GM23248 (cell line): ENCODE data around the gene FILIP1. TPM values are rescaled to one million over a fixed set of nuclear protein-coding genes. Genes with fewer than 3 reads are reported as not detected.

Experiments
- DNase-seq: peaks from one replicate; pipeline ENCODE4 v3.0.0-alpha.2; 2015
- H2AFZ ChIP-seq: fragments of 200-600 bp; sonication (generic); 2 replicates; pipeline ENCODE4 v1.6.1; 2016; ENCODE audit warnings: antibody characterized with exemption
- H3F3A ChIP-seq: fragments of 200-600 bp; sonication (generic); 2 replicates; pipeline ENCODE4 v1.6.1; 2016; ENCODE audit warnings: mild to moderate bottlenecking, antibody characterized with exemption, mixed run types; ENCODE audit not compliant: insufficient read depth
- H3K27ac ChIP-seq: fragments of 200-600 bp; sonication (generic); 2 replicates; pipeline ENCODE4 v1.5.1; 2016; ENCODE audit warnings: mild to moderate bottlenecking
- H3K27me3 ChIP-seq: fragments of 200-600 bp; sonication (generic); replicated peaks from 2 replicates; pipeline ENCODE4 v1.6.1; 2016; ENCODE audit warnings: mild to moderate bottlenecking; ENCODE audit not compliant: insufficient read depth
- H3K36me3 ChIP-seq: fragments of 200-600 bp; sonication (generic); 2 replicates; pipeline ENCODE4 v1.6.1; 2016; ENCODE audit warnings: low read depth, mild to moderate bottlenecking
- H3K4me1 ChIP-seq: fragments of 200-600 bp; sonication (generic); 2 replicates; pipeline ENCODE4 v1.6.1; 2016; ENCODE audit warnings: mild to moderate bottlenecking; ENCODE audit not compliant: insufficient read depth
- H3K4me2 ChIP-seq: fragments of 200-600 bp; sonication (generic); one replicate; pipeline ENCODE4 v1.6.1; 2016; ENCODE audit warnings: mild to moderate bottlenecking; ENCODE audit not compliant: unreplicated experiment
- H3K4me3 ChIP-seq: fragments of 200-600 bp; sonication (generic); 2 replicates; pipeline ENCODE4 v1.5.1; 2016; ENCODE audit warnings: mild to moderate bottlenecking
- H3K79me2 ChIP-seq: fragments of 200-600 bp; sonication (generic); 2 replicates; pipeline ENCODE4 v1.6.1; 2016; ENCODE audit warnings: mild to moderate bottlenecking; ENCODE audit not compliant: insufficient read depth
- H3K9ac ChIP-seq: fragments of 200-600 bp; sonication (generic); 2 replicates; pipeline ENCODE4 v1.6.1; 2016; ENCODE audit warnings: mild to moderate bottlenecking
- H3K9me2 ChIP-seq: fragments of 200-600 bp; sonication (generic); 2 replicates; pipeline ENCODE4 v1.6.1; 2016; ENCODE audit warnings: mixed run types, mild to moderate bottlenecking, moderate library complexity; ENCODE audit not compliant: insufficient read depth
- H3K9me3 ChIP-seq: fragments of 200-600 bp; sonication (generic); one replicate; pipeline ENCODE4 v1.6.1; 2017; ENCODE audit warnings: low read depth
- H4K20me1 ChIP-seq: fragments of 200-600 bp; sonication (generic); 2 replicates; pipeline ENCODE4 v1.6.0; 2016; ENCODE audit not compliant: insufficient read depth
- EZH2 ChIP-seq: fragments of 200-600 bp; sonication (generic); IDR thresholded peaks from 2 replicates; pipeline ENCODE4 v1.6.1; 2018; ENCODE audit warnings: antibody characterized with exemption, mild to moderate bottlenecking; ENCODE audit not compliant: insufficient read depth, poor library complexity, severe bottlenecking
- EZH2phosphoT487 ChIP-seq: fragments of 200-600 bp; sonication (generic); IDR thresholded peaks from 2 replicates; pipeline ENCODE4 v1.6.1; 2018; ENCODE audit warnings: antibody characterized with exemption, moderate library complexity, mild to moderate bottlenecking, low read depth; ENCODE audit not compliant: insufficient read depth
- WGBS, 2 experiments: methylation state at CpG; one replicate each; pipeline ENCODE4 v1.1.6; 2015 to 2017; ENCODE audit warnings: low lambda C conversion rate in 2 of 2, low coverage in 1 of 2; ENCODE audit errors: missing lambda C conversion rate in 2 of 2; 5-methylcytosine and 5-hydroxymethylcytosine counted together
- in situ Hi-C: fragments of 300-500 bp; cut with MboI; formaldehyde crosslinking; loops from 2 replicates; pipeline ENCODE4 v1.15.0; 2020
- polyA plus RNA-seq: library from polyadenylated mRNA; unstranded; fragments of >200 nt; fragmentation: Nextera tagmentation; extraction: Ambion mirVana; gene quantifications from 2 replicates; pipeline ENCODE4 v1.2.1, GENCODE V29; 2016
- total RNA-seq: library from RNA; depleted of rRNA; stranded (reverse); fragments of >200 nt; shearing (Covaris generic); gene quantifications from 2 replicates; pipeline ENCODE4 v1.2.3, GENCODE V29; 2014

FILIP1 gene
- total and polyA plus RNA-seq, 2 experiments from 2014 or later = under 0.01 TPM; not detected in 1

- Histone ChIP-seq H3K4me1 (peaks cover 15% of the 10 kb centered on the region), H3K36me3 (no peaks in the 10 kb centered on the region), H3K79me2 (no peaks in the 10 kb centered on the region), H2AFZ (no peak overlapping the region), H3F3A (0 out of 2 replicates have a peak, but pooled peaks cover 10% of the 10 kb centered on the region), H3K27ac (no peak overlapping the region), H4K20me1 (no peaks in the 10 kb centered on the region), H3K9me3 (no peaks in the 10 kb centered on the region), H3K4me3 (no peak overlapping the region), H3K4me2 (no peak overlapping the region), H3K9me2 (no peaks in the 10 kb centered on the region), H3K27me3 (no peaks in the 10 kb centered on the region), H3K9ac (no peak overlapping the region)
- TF ChIP-seq EZH2 = no peak
- no peak for TF ChIP-seq EZH2phosphoT487
- DNase-seq = no peak
- in situ Hi-C loops = no loop called here
Measured at GRCh38 chr6:75478929-75479328, 14.7 kb downstream of the FILIP1 start.

- Histone ChIP-seq H3F3A (no peaks in the 10 kb centered on the region), H3K4me2 (no peak overlapping the region), H3K79me2 (no peaks in the 10 kb centered on the region), H3K36me3 (no peaks in the 10 kb centered on the region), H3K9ac (no peak overlapping the region), H3K9me3 (no peaks in the 10 kb centered on the region), H3K27me3 (no peaks in the 10 kb centered on the region), H3K27ac (no peak overlapping the region), H3K9me2 (no peaks in the 10 kb centered on the region), H3K4me1 (no peaks in the 10 kb centered on the region), H2AFZ (no peak overlapping the region), H3K4me3 (no peak overlapping the region), H4K20me1 (no peaks in the 10 kb centered on the region)
- no peak for DNase-seq
- TF ChIP-seq EZH2 (no peak), EZH2phosphoT487 (no peak)
- 86 to 87% methylated on average over 1 of the region's 1 CpG for WGBS, 2 experiments
- in situ Hi-C loops = no loop called here
Measured at GRCh38 chr6:75472885-75473284, 20.7 kb downstream of the FILIP1 start.

GRCh38 chr6:75467966-75468365 is 25.6 kb downstream of the FILIP1 start:
- no peak overlapping the region for H3K4me3 ChIP-seq
- DNase-seq = no peak
- H4K20me1 ChIP-seq = no peaks in the 10 kb centered on the region
- in situ Hi-C loops = no loop called here
- TF ChIP-seq EZH2phosphoT487 = no peak
- no peaks in the 10 kb centered on the region for H3K9me2 ChIP-seq
- no peaks in the 10 kb centered on the region for H3K4me1 ChIP-seq
- no peak overlapping the region for H3K4me2 ChIP-seq
- no peak overlapping the region for H2AFZ ChIP-seq
- no peaks in the 10 kb centered on the region for H3F3A ChIP-seq
- 66 to 72% methylated on average over 3 of the region's 3 CpGs for WGBS, 2 experiments
- H3K9me3 ChIP-seq = no peaks in the 10 kb centered on the region
- H3K9ac ChIP-seq = no peak overlapping the region
- H3K36me3 ChIP-seq = no peaks in the 10 kb centered on the region
- no peaks in the 10 kb centered on the region for H3K79me2 ChIP-seq
- no peaks in the 10 kb centered on the region for H3K27me3 ChIP-seq
- no peak overlapping the region for H3K27ac ChIP-seq

GRCh38 chr6:75467284-75467683 is 26.3 kb downstream of the FILIP1 start:
- H3K9me2 ChIP-seq = no peaks in the 10 kb centered on the region

GRCh38 chr6:75466636-75467035 is 27.0 kb downstream of the FILIP1 start:
- Histone ChIP-seq H3K79me2 (no peaks in the 10 kb centered on the region), H3K9me2 (no peaks in the 10 kb centered on the region)
- WGBS, 2 experiments = 86 to 94% methylated on average over 1 of the region's 1 CpG

More at GRCh38 chr6:75467284-75467683, 26.3 kb downstream of the FILIP1 start:
- H3F3A ChIP-seq = no peaks in the 10 kb centered on the region
- no peak overlapping the region for H3K27ac ChIP-seq
- 65 to 68% methylated on average over 4 of the region's 4 CpGs for WGBS, 2 experiments
- DNase-seq = no peak
- in situ Hi-C loops = no loop called here
- TF ChIP-seq EZH2 (no peak), EZH2phosphoT487 (no peak)
- no peak overlapping the region for H3K4me3 ChIP-seq
- H4K20me1 ChIP-seq = no peaks in the 10 kb centered on the region
- H3K79me2 ChIP-seq = no peaks in the 10 kb centered on the region
- H3K27me3 ChIP-seq = no peaks in the 10 kb centered on the region
- no peaks in the 10 kb centered on the region for H3K4me1 ChIP-seq
- no peak overlapping the region for H3K9ac ChIP-seq
- no peaks in the 10 kb centered on the region for H3K9me3 ChIP-seq
- H2AFZ ChIP-seq = no peak overlapping the region
- H3K4me2 ChIP-seq = no peak overlapping the region
- H3K36me3 ChIP-seq = no peaks in the 10 kb centered on the region

More at GRCh38 chr6:75466636-75467035, 27.0 kb downstream of the FILIP1 start:
- Histone ChIP-seq H3K4me2 (no peak overlapping the region), H3K4me1 (no peaks in the 10 kb centered on the region), H3K27ac (no peak overlapping the region), H3K4me3 (no peak overlapping the region), H2AFZ (no peak overlapping the region), H4K20me1 (no peaks in the 10 kb centered on the region), H3K9me3 (no peaks in the 10 kb centered on the region), H3F3A (no peaks in the 10 kb centered on the region), H3K9ac (no peak overlapping the region), H3K36me3 (no peaks in the 10 kb centered on the region), H3K27me3 (no peaks in the 10 kb centered on the region)
- no peak for DNase-seq
- in situ Hi-C loops = no loop called here
- no peak for TF ChIP-seq EZH2
